Activated CD4-positive, CD25-positive, alpha-beta regulatory T cell (primary cell): ENCODE measurements around the gene KRT36.

Experiments
- DNase-seq, 4 experiments: peaks; one replicate each; lab custom pipeline; 2025; lab: John Stamatoyannopoulos, UW

KRT36 gene

GRCh38 chr17:41521574-41522261 is 32.0 kb upstream of the KRT36 start:
- DNase-seq: no peak

DNA sequence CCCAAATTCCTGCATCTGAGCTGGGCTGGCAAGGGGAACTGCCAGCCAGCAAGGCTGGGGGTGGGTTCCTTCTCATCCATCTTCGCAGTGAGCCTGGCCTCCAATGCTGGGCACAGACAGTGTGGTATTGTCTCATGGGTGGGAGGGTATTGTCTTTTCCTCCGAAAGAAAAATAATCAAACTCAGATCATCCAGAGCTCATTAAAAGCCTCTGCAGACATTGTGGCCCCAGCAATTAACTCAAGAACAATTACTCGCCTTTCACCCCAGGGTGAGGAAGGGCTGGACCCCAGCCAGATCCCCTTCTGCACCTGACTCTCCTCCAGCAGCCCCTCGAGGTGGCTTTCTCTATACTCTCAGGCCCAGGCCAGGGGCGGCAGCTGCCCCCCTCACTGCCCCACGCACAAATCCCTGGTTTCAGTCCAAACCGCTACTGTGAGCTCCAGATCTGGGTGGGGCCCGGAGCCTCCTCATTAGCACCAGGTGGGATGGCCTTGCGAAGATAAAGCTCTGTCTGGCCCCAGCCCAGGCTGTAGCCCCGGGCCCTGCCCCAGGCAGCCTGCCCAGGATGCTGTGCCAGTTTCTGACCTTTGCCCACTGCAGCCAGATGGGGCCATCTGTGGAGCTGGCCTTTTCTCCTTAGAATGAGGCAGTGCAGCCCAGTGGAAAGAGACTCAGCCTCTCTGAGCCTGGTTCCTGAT is 31.3 kb upstream of the KRT36 start:
- DNase-seq: no peak

- DNase-seq: no peak
Measured at GRCh38 chr17:41519501-41520224, 30.0 kb upstream of the KRT36 start.

- no peak for DNase-seq
Measured at GRCh38 chr17:41518789-41519449, 29.2 kb upstream of the KRT36 start, which contains the start of gene KRT15. KRT15 (minus strand) TSS chr17:41518890; CDS start chr17:41518827, 63 bp downstream.

GRCh38 chr17:41518031-41518430 is 28.3 kb upstream of the KRT36 start:
- DNase-seq: no peak

- DNase-seq: no peak
Measured at GRCh38 chr17:41516830-41517283, 27.1 kb upstream of the KRT36 start.

GRCh38 chr17:41516147-41516829 is 26.6 kb upstream of the KRT36 start:
- DNase-seq: no peak

- DNase-seq: no peak
Measured at GRCh38 chr17:41513168-41513547, 23.4 kb upstream of the KRT36 start.

- no peak for DNase-seq
Measured at GRCh38 chr17:41512546-41513167, 22.9 kb upstream of the KRT36 start.

- no peak for DNase-seq
Measured at GRCh38 chr17:41511716-41512115, 22.0 kb upstream of the KRT36 start.

DNA sequence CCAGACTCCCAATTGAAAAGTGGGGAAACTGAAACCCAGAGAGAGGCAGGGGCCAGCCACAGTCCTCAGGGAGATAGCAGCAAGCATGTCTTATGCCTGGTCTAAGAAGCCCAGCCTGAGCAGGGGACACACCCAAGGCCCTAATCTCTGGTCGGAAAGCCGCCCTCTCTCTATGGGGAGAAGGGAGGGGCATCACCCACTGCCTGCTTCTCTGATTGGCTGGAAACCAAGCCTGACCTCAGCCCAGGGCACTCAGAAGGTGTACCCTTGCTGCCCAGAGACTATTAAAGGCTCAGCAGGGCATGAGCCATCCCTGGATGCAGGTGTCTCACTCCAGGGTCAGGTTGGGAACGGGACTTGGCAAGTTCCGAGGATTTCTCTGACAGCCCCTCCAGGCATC is 21.4 kb upstream of the KRT36 start:
- DNase-seq: no peak

DNA sequence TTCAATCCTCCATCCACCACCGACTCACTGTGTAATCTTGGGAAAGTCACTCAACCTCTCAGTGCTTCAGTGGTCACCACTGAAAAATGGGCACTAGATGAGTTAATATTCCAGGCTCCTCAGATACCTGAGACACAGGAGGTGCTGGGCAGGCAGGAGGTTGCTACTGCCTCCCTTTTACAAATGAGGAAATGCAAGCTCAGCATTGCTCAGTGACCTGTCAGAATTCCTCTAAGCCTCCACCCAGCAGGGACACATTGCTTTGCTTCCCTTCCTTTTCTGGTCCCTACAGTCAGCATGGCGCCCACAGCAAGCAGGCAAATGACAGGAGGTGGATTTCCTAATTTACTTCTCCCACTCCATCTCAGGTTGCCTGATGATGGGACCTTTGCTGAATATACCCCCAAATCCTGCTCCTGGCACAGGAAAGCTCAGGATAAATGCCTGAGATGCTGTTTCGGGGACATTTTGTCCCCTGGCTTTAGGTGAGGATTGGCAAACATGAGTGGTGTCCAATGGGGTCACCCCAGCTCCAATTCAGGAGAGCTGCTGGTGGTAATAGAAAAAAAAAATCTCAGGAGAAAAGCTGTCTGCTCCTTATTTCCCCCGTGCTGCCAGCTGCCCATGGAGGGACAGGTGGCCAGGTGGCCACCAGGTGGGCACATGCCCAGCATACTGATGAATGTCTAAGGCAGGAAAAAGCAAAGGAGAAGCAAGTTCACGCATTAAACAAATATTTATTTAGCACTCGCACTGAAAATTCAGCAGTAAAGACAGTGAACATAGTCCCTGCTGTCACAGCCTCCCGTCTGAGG is 20.7 kb upstream of the KRT36 start:
- no peak for DNase-seq

DNA sequence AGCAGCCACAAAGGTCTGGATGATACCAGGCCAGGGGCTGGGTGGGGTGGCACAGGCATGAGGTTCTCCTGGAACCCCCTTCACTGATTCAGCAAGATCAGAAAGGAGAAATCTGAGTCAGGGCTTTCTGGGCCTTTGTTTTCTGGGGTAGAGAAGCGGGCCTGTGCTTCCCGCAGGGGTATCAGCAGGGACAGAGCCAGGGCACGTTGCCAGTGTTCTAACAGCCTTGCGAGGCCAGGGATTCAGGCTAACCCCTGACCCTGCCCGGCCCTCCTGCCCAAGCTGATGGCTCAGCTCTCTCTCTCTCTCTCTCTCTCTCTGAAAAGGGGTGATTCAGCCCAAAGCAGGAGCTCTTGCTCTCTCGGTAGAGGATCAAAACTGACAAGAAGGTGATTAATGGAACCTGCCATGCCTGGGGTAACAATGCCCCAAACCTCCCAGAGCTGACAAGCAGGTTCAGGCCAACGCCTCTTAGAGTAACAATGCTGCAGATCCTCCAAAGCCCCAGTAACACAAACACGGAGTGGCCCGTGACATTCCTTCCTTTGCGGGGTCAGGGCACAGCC is 17.7 kb upstream of the KRT36 start:
- DNase-seq: no peak

GRCh38 chr17:41505809-41506767 is 16.4 kb upstream of the KRT36 start:
- DNase-seq: no peak

GRCh38 chr17:41505007-41505808 is 15.5 kb upstream of the KRT36 start, which contains the start of gene KRT13:
KRT13 (minus strand) TSS chr17:41505612; CDS start chr17:41505550, 62 bp downstream.
- DNase-seq: no peak

GRCh38 chr17:41504246-41504977 is 14.7 kb upstream of the KRT36 start:
- no peak for DNase-seq

- no peak for DNase-seq
Measured at GRCh38 chr17:41503202-41503601, 13.5 kb upstream of the KRT36 start.
